HG03520 (cell line): Measurements from ENCODE around the gene BUD23.
A peak's percentile ranks its signal among the peaks of the same experiment; 100 is the strongest.
"Not testable (repeated sequence)": the region's sequence is repeated elsewhere in the genome, so short reads cannot be mapped to it uniquely, and the experiment has no call there.

ENCODE experiments used
- ATAC-seq: cut with Tn5 transposase; IDR thresholded peaks from one replicate; pipeline ENCODE4 v1.9.1; 2021; ENCODE audit warnings: mild to moderate bottlenecking, moderate library complexity; ENCODE audit not compliant: unreplicated experiment

The BUD23 gene

DNA sequence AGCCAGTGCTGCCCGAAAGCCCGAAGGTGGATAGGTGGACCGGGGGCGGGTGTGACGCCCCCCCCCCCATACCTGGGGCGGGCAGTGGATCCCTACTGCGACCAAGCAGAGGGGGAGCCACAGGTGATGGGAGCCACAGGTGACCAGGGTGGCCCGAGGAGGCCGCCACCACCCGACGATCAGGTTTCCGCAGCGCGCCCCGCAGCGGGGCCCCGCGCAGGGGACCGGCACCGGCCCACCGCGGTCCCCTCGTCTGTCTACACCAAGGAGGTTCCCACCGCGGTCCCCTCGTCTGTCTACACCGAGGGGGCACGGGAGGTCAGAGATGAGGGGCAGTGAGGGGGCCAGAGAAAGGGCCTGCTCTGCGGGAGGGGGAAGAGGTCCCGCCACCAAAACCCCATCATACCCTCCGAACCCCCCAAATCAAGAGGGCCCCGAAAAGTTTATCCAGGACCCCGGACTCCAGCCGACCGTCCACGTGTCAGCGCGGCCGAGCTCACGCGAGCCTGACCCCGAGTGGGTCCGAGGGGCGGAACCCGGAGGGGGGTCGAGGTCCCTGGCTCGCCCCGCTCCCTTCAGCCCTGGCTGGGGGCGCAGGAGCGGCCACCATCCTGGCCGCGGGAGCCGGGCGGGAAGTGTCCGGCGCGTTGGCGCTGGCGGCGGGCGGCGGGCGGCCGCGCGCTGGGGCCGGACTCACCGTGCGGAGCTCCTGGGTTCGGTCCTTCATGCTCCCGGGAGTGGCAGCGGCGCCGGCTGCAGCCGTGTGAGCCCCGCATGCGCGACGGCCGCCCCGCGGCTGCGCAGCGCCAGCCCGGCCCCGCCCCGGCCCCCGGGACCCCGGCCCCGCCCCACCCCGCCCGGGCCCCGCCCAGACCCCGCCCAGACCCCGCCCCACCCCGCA is 35.8 kb downstream of the BUD23 start, which contains the start of gene STX1A:
Gene STX1A (minus strand): TSS at position 765 of the 901 bp plus-strand sequence. CDS start 38 bp downstream, at position 727.
- ATAC-seq: peak; percentile 63

DNA sequence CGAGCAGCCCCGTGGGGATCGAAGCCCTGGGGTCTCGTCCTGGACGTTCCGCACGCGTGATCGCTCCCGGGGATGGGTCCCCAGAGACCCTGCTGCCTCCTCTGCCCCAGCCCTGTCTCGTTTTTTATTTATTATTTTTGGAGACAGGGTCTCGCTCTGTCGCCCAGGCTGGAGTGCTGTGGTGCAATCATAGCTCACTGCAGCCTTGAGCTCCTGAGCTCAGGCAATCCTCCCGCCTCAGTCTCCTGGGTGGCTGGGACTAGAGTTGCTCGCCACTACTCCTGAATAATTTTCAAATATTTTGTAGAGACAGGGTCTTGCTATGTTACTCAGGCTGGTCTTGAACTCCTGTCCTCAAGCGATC is 36.4 kb downstream of the BUD23 start:
- ATAC-seq: no peak

DNA sequence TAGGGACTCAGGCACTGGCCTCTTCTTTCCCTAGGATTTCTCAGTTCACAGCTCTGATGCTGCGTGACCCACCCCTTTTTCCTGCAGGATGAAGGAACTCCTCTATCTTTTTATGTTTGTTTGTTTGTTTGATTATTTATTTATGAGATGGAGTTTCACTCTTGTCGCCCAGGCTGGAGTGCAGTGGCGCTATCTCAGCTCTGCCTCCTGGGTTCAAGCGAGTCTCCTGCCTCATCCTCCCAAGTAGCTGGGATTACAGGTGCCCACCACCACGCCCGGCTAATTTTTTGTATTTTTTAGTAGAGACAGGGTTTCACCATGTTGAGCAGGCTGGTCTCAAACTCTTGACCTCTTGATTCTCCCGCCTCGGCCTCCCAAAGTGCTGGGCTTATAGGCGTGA is 37.0 kb downstream of the BUD23 start:
- not testable (repeated sequence) for ATAC-seq

DNA sequence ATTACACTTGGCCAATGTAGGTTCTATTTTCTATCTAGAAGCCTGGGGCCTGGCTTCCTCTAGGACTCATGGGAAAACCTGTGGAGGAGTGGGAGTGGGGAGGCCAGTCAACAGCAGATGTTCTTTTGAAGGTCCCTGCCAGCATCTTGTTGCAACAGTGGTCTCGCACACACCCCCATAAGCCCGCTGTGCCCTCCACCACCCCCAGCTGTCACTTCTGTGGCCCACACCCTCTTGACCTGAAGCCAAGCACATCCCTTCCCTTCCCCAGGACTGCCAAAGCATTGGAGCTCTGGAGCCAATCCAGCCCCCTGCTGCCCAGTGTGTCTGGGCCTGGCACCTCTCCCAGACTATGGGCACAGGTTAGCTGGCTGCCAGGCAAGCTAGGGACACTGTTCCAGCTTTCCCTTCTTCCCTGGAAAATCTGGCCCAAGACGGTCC is 38.0 kb downstream of the BUD23 start:
- no peak for ATAC-seq

DNA sequence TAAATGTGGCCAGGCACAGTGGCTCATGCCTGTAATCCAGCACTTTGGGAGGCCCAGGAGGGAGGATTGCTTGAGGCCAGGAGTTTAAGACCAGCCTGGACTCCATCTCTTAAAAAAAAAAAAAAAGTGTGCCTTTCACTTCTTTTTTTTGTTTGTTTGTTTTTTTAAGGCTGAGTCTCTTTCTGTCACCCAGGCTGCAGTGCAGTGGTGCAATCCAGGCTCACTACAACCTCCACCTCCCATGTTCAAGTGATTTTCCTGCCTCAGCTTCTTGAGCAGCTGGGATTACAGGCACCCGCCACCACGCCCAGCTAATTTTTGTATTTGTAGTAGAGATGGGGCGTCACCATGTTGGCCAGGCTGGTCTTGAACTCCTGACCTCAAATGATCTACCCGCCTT is 38.8 kb downstream of the BUD23 start:
- not testable (repeated sequence) for ATAC-seq

DNA sequence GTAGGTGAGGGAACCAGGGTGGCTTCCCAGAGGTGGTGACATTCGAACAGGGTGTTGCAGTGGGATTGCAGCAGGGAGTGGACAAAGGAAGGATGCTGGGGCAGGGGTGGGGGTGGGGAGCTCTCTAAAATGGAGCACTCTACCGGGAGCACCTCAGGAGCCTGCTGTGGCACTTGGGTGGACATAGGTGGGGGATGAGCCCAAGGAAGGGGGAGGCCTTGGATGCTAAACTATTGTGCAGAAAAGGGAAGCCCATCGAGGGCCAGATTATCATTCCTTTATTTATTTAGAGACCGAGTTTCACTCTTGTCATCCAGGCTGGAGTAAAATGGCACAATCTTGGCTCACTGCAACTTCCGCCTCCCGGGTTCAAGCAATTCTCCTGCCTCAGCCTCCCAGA is 39.4 kb downstream of the BUD23 start:
- ATAC-seq: no peak

DNA sequence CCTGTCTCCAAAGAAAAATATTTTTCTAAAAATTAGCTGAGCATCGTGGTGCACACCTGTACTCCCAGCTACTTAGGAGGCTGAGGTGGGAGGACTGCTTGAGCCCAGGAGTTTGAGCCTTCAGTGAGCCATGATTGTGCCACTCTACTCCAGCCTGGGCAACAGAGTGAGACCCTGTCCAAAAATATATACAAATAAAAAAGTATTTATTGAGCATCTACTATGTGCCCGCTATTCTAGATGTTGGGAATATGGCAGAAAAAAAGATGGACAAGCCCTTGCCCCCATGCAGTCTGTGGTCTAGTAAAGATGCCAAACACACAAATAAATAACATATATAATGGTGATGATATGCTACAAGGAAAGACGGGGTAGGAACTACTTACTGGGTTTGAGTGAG is 40.4 kb downstream of the BUD23 start:
- no peak for ATAC-seq

DNA sequence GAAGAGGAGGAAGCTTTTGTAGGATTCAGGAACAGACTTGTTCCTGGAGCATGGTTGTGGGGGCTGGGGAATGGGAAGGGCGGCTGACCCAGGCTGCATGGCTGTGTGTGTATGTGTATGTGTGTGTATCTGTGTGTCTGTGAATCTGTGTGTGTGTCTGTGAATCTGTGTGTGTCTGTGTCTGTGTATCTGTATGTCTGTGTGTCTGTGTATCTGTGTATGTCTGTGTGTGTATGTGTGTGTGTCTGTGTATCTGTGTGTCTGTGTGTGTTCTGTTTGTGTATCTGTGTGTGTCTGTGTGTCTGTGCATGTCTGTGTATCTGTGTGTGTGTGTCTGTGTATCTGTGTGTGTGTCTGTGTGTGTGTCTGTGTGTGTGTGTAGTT is 42.7 kb downstream of the BUD23 start:
- no peak for ATAC-seq

DNA sequence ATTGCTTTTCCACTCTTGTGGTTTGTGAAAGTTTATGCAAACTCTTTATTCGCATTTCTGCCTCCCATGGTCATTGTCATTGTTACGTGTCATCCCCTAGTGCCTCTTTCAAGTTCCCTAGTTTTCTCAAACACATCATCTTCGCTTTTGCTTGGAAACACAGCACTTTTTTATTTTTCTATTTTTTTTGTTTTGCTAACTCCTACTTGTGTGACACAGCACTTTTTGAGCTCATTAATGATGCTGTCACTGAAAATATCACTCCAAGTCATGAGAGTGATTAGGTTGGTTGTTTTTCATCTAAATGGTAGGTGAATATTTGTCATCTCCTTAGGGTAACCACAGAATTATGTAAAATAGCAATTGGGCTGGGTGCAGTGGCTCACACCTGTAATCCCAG is 44.6 kb downstream of the BUD23 start:
- ATAC-seq: no peak

DNA sequence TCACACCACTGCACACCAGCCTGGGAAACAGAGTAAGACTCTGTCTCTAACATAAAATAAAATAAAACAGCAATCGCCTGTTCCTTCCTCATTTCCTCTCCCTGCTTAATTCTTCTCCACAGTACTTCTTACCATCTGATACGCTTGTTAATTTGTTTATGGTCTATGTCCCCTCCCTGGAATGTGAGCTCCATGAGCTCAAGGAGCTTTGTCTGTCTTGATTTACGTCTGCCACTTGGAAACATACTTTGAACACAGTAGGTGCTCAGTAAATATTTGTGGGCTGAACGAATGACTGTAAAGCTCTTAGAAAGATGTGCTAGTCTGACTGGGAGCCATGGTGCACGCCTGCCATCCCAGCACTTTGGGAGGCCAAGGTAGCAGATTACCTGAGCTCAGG is 45.2 kb downstream of the BUD23 start:
- no peak for ATAC-seq

DNA sequence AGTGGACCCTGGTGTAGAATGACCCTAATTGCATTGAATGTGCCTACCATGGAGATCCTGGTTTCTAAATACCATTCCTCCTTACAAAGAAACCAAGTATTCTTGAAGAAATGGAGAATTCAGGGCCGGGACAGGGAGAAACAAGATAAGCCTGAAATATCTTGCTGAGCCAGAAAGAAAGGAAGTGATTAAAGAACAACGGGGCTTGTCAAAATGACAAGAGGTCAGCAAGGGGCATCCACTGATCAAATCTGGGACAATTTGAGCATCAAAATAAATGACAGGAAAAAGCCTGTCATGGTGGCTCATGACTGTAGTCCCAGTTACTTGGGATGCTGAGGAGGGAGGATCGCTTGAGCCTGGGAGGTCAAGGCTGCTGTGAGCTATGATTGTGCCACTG is 47.1 kb downstream of the BUD23 start:
- ATAC-seq: no peak

DNA sequence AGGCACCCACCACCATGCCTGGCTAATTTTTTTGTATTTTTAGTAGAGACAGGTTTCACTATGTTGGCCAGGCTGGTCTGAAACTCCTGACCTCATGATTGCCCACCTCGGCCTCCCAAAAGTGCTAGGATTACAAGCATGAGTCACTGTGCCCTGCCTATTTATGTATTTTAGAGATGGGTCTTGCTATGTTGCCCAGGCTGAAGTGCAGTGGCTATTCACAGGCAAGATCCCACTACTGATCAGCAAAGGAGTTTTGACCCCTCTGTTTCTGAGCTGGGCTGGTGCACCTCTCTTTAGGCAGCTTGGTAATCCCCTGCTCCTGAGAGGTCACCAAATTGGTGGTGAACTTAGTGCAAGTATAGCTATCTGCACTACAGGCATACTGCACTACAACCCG is 49.0 kb downstream of the BUD23 start:
- no peak for ATAC-seq

DNA sequence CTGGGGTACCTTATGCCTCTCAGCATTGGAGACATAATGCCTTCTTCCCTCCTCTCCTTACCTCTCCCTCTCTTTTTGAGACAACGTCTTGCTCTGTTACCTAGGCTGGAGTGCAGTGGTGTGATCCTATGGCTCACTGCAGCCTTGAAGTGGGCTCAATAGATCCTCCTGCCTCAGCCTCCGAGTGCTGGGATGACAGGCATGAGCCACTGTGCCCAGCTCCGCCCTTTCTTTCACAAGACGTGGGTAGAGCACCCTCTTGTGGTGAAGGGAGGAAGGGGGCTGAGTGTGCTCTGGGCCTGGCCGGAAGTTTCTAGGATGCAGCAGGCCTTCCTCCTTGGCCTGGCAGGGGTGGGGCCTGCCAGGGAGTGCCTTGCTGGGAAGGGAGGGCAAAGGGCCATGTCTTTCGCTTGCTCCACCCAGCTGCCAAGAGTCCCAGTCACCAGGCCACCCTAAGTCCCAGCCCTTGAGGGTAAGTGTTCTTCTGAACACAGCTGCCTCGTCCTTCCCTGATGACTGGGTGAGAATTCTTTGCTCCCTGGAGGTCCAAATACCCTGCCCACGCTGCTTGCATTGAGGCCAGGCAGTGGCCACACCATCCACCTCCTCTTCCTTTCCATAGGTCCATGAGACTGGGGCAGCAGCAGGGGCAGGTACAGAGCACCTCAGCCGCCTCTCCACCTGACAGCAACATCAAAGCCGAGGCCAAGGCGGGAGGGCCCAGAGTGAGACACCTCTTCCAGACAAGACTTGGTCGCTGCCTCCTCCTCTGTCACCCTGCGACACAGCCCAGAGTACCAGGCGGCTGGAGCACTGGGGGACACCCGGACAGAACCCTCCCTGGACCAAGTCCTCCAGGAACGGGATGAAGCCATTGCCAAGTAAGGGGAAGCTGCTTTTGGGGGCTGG is 51.5 kb downstream of the BUD23 start:
- no peak for ATAC-seq

DNA sequence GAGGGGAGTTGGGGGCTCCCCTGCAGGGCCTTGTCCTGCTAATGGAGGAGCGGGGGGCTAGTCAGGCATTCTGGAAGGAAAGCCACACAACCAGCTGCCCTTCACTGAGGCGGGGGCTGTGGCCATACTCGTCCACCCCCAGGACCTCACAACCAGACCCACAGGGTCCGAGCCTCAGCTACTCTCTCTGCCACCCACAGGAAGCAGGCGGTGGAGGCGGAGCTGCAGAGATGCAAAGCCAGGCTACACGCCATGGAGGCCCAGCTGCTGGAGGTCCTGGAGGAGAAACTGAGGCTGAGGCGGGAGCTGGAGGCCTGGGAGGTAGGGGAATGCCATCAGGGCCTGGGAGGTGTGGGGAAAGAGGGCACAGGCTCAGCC is 52.1 kb downstream of the BUD23 start:
- ATAC-seq: no peak

DNA sequence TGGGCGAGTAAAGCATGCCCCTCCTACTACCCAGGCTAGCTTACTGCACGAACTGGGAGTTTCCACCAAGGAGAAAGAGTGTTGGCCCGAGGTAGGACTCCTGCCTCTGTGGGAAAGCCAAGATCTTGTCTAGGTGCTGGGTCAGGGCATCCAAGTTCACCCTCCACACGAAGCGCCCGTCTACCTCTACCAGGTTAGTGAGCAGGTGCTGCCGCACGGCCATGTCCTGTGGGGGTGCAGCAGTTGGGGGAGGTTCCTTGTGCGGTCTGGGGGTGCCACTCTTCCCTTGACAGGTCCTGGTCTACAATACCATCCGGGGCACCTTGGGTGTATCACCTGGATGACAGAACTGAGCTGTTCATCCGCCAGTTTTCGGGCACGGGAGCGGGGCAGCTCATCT is 53.5 kb downstream of the BUD23 start:
- no peak for ATAC-seq

DNA sequence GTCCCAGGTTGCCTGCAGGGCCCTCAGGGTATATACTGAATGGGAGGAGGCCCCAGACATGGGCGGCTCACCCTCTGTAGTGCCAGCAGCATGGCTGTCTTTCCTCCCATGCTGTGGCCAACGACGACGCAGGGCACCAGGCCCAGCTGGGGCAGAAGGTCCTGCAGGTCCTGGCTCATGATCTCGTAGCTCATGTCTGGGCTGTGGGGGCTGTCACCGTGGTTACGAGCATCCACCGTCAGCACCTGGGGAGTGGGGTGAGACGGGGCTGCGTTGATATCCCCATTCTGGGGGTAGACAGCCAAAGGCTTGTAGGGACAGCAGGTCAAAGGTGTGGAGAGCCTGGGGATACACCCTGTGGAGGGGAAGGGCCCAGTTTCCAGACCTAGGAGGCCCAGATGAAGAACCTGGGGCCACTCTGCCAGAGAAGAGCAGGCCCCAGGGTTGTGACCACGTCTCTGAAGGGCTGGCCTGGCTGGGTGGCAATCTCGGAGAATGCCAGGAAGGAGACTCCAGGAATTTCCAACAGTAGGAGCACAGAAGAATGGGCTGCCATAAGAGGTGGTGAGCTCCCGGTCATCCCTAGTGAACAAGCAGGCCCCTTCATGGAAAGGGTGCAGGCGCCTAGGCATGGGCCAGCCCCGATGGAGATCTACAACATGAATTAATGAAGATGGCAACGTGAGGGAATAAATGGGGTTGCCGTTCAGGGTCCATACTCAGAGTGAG is 54.3 kb downstream of the BUD23 start:
- no peak for ATAC-seq

DNA sequence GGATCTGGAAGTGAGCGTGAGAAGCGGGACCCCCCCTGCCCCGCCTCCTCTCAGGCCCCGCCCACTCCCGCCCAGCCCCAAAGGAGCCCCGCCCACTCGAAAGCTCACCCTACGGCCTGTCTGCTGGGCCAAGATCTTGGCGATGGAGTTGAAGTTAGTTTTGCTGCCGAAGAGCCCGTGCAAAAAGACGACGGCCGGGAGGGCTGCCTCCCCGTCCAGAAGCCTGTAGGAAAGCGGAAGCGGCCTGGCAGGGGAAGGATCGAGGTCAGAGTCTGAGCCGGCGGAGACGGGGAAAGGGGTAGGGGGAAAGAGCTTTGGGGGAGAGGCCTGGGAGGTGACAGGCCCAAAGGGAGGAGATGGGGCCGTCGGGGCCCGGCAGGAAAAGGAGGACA is 54.8 kb downstream of the BUD23 start:
- no peak for ATAC-seq

DNA sequence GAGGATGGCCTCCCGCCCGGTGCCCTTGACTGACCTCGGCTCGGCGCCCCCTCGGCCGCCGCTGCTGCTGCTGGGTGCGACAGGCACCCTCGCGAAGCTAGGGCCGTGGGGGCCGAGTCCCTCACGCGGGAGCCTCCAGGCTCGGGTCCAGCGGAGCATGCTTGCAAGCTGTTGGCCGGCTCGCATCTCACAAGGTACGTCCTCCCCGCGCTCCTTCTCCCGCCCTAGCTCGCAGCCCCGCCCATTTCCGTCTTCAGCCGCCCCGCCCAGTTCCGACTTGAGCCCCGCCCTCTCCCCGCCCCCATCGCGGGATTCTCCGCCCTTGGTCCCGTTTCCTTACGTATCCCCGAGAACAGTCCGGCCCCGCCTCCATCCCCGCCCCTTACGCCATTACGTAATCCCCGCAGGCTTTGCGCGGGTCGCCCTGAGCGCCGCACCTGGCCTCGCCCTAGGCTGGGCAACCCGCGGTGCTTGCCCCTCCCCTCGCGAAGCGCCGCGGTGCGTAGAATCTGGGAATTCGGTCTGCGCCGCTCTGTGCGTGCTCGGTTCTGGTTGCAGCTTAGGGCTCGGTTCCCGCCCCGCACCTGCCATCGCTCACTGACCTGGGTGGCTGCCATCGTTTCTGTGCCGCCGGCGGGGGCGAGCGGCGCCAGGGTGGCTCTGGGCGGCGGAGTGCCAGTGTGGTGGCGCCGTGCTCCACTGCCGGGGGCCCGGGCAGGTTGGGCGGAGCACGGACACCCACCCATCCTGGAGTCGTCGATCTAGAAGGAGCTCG is 55.4 kb downstream of the BUD23 start, which contains the start of gene ABHD11:
Gene ABHD11 (minus strand): TSS at position 191 of the 775 bp plus-strand sequence. CDS start 32 bp downstream, at position 159.
- ATAC-seq: peak; percentile 86

DNA sequence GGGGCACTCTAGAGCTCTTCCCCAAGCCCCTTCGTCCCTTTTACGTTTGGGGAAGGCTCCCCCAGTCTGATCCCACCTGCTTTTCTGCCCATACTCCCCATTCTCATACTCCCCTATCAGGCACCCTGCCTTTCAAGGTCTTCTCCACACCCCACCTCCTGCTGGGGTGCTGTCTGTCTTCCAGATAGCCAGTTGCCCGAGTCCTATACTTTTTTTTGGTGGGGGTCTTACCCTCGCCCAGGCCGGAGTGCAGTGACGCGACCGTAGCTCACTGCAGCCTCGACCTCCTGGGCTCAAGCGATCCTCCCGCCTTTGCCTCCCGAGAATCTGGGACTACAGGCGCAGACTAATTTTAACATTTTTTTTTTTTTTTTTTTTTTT is 56.0 kb downstream of the BUD23 start:
- ATAC-seq: peak; percentile 2

DNA sequence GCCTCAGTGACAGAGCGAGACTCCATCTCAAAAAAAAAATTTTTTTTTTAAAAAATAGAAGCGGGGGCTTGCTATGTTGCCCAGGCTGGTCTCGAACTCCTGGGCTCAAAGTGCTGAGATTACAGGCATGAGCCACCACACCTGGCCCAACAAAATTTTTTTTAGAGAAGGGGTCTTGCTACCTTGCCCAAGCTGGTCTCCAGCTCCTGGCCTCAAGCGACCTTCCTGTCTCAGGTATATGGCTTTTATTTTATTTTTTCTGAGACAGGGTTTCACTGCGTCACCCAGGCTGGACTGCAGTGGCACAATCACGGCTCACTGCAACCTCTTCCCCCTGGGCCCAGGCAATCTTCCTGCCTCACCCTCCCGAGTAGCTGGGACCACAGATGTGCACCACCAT is 56.8 kb downstream of the BUD23 start:
- no peak for ATAC-seq
